ENCODE results near the gene FAM174B.

The FAM174B gene

DNA sequence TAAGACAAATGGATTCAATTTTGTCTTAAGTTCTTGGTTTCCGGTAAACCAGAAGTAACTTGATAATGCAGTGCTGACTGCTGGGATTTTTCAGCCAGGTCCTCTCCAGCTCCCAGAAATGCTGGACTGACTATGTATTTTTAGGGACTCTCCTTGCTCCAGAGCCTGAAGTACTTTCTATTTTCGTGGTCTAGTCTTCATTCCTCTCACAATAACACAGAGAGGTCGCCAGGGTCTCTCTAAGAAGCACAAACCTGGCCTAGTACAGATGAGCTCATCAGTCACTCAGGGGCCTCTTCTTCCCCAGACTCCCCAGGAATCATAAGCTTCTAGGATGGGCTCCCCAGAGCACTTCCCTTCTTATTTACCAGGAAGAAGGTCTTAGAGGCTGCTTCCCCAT, 85.8 kb downstream of the FAM174B start:
- DNase-seq (ENCODE audit: low read depth in 2 of 2): no peak
